Measurements from ENCODE around the gene UNC13B.
"Not testable (repeated sequence)": the region's sequence is repeated elsewhere in the genome, so short reads cannot be mapped to it uniquely, and the experiment has no call there.

UNC13B gene

DNA sequence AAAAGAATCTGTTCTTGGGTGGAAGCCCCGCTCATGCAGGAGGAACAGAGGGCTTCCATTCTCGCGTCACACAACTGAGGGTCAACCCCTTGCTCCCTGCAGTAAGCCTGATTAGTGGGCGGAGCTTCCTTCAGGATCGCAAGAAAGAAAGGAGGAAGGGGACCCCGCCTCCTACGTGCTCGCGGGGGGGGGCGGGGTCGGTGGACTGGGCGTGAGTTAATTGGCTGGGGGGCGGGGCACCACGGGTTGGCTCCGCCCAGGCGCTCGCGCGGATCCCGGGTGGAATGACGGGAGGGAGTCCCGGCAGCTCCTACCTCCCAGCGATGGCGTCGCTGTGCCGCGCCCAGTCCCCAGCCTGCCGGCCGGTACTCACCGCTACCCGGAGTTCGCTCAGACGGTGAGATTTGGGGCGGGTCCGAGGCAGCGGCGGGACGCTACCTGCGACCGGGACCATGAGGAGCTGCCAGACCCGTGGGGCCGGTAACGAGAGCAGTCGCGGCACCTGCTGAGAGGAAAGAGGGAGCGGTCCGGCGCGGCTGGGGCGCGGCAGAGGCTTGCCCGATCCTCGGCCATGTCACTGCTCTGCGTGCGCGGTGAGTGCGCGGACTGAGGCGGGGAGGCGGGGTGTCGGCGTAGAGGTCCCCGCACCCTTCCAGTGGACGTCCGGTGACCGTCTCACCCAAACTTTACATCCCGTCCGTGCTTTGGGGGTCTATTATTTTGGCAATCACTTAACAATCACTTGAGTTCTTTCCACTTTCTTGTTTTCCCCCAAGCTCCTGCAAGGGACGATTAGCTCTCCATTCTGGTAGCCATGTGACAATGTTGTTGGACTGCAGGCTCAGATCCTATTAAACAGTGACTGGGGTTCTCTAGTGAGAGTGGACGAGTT, at the start of gene UNC13B:
Gene UNC13B, plus strand, starts transcription at position 297 of the 892 bp plus-strand sequence. Its CDS starts 275 bp downstream, at position 572.
- peak; percentile 87 for DNase-seq

DNA sequence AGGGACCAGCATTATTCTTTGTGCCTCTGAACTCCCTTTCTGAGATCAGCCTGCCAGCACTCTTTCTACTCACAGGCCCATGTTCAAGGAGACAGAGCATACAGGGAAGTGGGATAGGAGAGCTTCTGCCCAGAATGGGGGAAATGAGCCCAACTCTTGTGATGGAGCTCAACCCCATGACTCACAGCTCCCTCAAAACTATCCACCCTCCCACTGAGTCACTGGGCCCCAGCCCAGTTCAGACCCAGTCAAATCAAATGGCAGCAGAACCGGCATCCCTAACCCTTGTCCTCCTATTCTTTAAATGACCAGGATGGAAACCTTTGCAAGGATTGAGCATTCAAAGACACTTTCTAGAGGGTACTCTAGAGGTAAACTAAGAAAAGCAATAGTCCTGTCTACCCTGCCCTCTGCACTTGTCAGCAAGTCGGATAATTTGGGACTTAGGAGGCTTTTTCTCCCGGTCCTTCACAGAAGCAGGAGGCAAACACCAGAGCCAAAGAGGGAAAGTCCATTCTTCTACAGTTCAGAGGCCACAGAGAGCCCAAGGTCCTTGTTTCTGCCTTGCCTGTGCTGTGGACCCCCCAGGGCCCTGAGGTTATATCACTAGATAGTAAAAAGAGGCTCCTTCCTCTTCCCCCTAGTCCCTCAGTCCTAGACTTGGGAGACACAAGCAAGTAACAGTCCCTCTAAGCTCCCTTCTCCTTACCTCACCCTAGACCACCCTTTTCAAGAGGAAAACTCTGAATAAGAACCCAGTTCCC, 49.4 kb upstream of the UNC13B start:
- no peak for DNase-seq

DNA sequence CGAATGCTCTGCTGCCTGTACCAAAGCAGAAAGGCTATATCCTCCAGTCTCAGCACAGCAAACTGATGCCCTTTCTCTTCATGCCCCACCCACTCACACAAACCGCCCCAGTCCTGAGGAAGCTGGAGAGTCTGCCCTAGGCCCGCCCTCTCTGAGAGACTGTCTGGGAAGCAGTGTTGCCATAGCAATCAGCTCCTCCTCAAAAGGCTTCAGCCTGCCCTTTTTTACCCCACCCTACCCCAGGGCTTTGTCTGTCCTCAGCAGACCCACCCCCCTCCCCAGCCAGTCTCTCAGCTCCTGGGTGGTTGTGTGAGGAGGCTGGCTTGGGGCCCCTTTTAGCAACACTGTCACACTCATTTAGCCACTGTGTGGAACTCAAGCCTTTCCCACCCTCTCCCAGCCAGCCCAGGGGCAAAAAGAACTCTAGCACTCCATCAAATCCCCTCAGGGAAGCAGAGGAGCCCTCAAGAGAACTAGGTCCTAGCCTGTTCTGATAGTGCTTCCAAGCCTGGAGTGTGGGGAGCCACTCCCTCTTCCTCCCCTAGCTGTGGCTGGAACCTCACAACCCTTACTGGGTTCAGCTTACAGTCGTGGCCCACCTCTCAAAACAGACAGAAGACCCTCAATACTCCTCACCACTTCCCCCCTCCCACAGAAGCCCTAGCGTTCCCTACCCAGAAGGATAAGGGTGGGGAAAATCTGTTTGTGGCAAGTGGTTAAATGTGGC, 47.5 kb upstream of the UNC13B start:
- DNase-seq: no peak

DNA sequence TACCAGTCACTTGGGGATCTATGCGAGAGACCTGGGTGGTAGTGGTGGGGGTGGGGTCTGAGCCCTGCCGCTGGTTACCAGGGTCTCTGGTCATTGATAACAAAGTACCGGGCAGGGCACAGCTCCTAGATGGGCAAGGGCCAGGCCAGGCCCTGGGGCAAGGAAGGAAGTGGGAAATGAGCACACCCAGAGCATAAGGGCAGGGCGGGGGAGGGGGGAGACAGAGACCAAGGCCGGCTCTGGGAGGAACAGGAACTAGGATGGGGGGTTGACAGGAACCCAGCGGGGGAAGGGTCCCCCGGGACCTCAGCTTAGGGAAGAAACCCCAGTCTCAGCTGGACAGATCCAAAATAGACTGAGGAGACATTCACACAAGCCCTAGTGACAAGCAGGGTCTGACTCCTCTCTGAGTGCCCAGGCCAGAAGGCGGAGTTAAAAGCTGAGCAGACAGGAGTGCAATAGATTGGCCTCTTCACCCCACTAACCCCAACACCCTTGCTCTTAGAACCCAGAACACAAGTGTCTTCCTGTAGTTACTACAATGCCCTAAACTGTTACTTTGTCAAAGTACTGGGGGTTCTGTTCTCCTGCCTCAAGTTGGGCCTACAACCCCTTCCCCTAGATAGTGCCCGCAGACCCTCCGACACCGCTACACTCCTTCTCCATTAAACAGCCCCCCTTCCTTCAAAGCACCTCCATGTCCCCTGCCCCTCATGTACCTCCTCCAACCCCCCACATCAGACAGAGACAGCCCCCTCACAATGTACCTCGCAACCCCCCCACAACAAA, 46.8 kb upstream of the UNC13B start:
- no peak for DNase-seq

DNA sequence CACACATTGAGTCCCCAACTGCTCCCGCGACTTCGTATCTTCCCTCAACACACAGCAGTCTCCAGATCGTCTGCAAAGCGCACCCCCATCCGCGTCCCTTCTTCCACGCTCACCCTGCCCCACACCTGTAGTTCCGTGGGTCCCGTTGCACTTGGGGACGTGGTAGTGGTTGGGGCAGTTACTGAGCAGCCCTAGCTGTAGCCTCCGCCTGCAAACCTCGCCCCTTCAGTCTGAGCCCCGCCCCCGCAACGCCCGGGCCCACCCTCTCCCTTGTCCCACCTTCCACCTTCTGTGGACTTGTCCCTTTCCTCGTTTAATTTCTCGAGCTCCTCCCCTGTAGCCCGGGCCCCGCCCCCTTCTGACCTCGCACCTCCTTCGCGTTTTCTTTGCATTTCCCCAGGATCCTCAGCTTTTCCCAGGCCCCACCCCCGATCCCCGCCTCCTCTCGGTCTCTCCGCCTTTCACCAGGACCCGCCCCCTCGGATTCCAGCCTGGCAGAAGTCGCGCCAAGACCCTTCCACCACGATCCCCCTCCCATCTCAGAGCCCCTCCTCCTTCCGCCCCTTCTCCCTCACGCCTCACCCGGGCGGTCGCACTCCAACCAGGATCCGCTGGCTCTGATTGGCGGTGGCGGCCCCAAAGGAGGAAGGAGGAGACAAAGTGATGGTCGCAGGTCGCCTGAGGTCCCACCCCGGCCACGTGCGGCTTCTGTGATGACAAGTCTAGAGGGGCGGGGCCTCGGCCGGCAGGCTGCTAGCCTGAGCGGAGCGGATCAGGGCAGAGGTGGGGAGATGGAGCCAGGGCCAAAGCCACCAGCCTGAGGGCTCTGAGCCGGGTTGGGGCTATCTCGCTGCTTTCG, 45.9 kb upstream of the UNC13B start, which contains the start of gene ATOSB:
Gene ATOSB, minus strand, starts transcription at position 183 of the 859 bp plus-strand sequence. CDS start 7,588 bp downstream, outside the sequence.
- peak; percentile 95 for DNase-seq

DNA sequence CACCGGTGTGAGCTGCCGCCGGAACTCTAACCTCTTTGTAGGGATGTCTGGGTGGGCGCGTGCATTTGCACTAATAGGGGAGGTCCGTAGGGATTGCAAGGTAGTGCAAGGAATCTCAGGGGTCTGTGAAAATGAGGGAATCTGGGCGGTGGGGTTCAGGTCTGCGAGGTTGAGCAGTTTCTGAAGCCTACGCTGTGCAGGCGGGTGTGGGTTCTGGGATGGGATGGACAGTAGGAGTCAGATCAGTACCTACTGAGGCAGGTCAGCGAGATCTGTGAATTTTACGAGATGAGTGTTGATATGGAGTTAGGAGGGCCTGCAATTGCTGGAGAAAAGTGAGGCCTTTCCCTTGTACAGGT, 45.3 kb upstream of the UNC13B start:
- DNase-seq: no peak

DNA sequence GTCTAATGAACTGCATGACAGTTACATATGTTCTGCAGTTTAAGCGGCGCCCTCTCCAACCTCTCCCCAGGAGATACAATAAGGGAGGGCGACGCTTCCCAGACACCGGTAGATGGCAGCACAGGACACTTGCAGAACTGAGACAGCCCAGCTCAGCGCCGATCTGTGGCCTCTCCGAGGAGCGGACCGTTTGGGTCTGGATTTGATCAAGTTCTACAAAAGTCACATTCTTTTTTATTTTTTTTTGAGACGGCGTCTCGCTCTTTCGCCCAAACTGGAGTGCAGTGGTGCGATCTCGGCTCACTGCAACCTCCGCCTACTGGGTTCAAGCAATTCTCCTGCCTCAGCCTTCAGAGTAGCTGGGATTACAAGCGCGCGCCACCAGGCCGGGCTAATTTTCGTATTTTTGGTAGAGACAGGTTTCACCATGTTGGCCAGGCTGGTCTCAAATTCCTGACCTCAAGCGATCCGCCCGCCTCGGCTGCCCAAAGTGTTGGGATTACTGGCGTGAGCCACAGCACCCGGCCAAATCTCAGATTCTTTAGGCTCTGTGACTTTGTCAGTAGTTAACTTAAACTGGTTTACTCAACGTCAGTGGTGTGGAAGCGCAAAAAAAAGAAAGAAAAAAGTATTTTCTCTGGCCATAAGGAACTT, 44.8 kb upstream of the UNC13B start:
- DNase-seq: peak; percentile 74

DNA sequence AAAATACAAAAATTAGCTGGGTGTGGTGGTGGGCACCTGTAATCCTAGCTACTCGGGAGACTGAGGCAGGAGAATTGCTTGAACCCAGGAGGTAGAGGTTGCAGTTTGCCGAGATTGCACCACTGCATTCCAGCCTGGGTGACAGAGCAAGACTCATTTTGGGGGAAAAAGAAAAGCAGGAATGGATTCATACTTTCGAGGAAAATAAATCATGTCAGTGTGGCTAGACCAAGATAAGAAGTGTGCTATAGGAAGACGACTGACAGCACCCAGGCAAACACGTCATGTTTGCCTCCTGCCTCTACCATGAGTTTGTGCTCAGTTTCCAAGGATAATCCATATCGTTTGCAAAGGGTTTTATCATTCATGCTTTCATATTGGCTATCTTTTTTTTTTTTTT, 26.9 kb upstream of the UNC13B start:
- no peak for DNase-seq

DNA sequence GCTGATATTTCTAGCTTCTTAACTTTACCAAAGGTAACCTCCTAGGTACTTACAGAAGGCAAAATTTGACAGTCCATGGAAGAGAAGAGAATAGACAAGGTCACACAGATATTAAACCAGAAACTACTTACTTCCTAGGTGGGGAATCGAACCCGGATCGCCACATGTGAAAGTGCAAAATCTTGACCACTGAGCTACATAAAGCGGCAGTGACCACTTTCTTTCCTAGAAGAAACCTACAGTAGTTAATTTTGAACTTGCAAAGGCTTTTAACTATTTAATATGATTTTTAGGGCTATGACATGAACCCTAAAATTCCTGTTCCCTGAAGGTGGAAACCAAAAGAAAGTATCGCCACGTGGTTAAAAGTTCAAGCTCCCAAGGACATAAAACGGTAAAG, 25.8 kb upstream of the UNC13B start:
- no peak for DNase-seq

DNA sequence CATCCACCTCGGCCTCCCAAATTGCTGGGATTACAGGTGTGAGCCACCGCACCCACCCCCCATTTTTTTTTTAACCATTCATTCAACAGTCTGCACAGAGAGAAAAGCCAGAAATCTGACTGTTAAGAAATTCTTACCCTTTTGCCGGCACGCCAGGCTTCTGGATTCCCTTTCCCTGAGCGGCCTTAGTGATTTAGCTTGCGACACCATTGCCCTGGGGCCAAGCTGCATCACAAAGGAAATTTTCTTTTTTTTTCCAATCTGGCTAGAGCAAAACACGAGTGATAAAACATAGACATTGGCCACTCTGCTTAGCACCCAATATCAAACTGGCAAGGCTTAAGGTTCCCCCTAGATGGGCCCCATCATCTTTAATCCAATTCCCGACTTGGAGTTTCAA, 24.9 kb upstream of the UNC13B start:
- no peak for DNase-seq

DNA sequence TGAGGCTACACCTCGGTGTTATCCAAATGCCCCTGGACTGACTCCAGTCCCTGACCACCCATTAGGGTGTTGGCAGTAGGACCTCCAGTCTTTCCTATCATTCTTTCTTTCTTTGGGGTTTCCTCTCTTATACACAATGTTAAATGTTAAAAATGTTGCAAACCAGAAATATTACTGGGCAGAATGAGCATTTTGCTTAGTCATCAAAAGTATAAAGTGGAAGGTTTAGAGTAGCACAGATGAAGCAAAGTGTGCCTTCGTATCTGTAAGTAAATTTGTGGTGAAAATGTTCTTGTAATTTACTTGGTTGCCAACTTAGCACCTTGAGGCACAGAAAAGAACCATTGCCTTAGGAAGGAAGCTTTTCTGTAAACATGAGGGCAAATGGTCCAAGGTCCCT, 21.7 kb upstream of the UNC13B start:
- DNase-seq: no peak

DNA sequence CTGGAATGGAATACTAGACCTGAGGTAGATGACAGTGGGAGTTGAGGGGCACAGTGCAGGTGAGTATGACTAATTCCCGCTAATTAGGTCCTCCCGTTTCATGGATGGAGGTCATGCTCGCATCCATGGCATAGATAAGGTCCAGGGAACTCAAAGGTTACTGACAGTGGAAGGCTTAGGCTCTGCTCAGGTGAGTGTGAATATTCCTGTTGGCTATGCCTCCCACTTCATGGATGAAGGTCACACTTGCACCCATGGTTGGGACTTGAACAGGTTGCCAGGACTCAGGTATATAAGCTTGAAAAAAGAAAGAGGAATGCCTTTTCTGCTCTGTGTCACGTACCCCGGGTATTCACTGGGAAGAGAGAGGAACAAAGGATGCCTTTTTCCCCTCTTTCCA, 19.8 kb upstream of the UNC13B start:
- DNase-seq: no peak

DNA sequence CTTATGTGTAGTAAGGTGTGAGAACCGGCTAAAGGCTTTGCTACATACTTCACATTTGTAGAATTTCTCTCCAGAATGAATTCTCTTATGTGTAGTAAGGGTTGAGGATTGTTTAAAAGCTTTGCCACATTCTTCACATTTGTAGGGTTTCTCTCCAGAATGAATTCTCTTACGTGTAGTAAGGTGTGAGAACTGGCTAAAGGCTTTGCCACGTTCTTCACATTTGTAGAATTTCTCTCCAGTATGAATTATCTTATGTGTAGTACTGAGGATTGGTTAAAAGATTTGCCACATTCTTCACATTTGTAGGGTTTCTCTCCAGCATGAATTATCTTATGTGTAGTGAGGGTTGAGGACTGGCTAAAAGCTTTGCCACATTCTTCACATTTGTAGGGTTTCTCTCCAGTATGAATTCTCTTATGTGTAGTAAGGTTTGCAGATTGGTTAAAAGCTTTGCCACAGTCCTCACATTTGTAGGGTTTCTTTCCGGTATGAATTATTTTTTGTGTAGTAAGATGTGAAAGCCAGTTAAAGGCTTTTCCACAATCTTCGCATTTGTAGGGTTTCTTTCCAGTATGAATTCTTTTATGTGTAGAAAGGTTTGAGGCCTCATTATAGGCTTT, 13.8 kb upstream of the UNC13B start:
- DNase-seq: not testable (repeated sequence)

DNA sequence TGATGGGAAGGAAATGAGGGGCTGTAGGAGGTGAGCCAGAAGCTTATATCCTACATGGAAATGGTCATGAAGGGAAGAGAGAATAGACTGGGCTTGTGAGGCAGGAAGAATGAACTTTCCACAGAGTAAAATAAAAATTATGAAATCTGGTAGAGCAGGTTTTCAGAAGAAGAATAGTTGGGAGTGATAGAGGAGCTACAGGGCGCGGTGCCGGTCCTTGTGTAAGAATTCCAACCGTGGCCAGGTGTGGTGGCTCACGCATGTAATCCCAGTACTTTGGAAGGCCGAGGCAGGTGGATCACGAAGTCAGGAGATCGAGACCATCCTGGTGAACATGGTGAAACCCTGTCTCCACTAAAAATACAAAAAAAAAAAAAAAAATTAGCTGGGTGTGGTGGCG, 8.9 kb upstream of the UNC13B start:
- DNase-seq: no peak

DNA sequence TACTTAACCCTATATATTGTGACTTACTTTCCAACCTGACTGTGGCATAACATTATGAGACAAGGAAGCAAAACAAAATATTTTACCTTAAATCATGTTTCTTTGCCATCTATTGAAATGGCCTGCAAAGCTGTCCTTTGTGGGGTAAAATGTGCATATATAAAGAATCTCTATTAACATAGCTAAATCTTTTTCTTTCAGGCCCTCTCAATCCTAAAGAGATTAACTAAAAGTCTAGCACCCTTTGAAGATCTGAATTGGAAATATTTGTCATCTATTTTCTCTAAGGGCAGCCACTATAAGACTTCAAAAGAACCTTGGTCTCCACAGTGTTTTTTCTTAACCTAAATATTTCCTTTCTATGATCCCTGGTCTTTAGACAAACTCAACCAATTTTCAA, 5.0 kb upstream of the UNC13B start:
- DNase-seq: no peak

DNA sequence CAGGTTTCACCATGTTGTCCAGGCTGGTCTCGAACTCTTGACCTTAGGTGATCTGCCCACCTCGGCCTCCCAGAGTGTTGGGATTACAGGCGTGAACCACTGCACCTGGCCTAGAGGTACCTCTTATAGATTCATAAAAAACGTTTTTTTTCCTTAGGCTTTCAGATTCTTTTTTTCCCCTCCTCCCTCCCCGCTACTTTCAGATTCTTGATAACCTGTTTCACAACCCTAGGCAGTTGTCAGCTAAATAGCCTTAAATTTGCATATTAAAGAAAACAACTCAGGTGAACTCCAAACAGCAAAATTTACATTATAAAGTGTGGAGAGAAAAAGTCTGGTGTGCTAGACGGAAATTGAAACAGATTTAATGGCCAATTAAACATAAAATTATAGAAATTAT, 4.0 kb upstream of the UNC13B start:
- DNase-seq: not testable (repeated sequence)

DNA sequence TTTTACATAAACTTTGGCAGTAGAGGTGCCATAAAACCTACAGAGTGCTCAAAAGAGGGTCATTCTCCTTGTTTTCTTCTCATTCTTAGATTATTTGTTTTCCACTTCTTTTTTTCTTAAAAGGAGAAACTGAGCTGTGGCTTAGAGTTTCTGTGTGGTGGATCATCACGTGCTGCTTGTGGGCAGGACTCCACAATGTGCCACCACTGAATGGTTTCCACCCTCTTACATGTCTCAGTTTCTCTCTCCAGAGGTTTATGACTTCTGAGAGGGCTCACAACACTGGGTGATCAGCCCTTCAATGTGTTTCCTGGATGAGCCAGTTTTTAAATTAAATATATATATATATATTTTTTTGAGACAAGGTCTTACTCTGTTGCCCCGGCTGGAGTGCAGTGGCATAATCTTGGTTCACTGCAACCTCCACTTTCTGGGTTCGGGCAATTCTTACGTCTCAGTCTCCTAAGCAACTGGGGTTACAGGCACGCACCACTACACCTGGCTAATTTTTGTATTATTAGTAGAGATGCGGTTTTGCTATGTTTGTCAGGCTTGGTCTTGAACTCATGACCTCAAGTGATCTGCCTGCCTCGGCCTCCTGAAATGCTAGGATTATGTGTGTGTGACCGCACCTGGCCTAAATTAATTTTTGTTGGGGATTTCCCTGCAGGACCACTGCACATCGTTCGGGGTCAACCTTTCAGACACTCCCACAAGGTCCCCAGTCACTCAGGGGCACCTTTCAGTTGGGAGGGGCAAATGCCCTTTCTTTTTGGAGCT, 3.1 kb upstream of the UNC13B start:
- DNase-seq: no peak

DNA sequence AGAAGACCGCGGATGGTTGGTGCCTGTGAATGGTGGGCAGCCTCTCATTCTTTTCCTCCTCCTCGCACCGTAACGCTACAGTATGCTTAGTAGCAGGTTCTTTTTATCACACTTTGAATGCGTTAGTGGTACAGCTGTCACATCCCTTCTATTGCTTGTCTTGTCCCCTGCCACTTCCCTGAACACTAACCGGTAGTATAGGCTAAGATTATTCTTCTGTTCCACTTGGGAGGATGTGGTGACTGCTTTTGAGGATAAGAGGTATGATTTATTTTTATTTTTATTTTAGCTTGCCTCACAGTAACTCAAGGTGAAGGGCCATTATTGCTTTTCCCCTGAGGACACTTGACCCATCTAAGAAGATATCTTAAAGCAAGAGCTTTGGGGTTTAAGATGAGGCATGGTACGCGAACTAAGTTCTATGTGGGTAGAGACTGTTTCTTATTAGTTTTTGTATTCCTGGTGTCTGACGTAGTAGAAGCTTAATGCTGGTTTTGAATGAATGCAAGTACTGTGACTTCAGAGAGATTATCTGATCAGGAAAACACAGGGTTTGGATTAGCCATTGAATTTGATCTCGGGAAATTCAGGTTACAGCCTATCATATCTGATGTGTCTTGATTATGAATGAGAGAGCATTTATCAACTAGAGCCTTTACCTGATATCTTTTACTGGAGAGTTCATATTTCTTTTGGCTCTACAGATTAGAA, 951 bp downstream of the UNC13B start:
- no peak for DNase-seq

DNA sequence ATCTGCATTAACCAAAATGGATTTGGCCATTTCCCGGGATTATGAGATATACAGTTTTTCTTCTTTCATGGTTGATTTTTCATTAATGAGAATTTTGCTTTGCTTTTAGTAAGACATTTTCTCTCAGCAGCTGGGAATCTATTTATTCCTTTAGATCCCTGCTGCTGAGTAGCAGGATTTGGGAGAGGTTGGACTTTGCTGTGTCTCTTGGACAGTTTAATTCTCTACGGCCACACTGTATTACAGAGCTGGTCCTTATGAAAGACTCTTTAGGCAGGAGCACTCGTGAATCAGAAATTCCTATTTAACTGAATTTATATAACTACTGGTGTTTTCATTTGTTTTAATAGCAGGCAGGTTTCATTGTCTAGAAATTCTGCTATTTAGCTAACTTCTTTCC, 1.6 kb downstream of the UNC13B start:
- DNase-seq: no peak

Measured in NCI-H1105 (cell line).